Upper lobe of left lung (tissue), 4 donors: Measurements from ENCODE around the gene PTPRN2.
"Not testable (repeated sequence)": the region's sequence is repeated elsewhere in the genome, so short reads cannot be mapped to it uniquely, and the experiment has no call there.

Experiments used
- EP300 ChIP-seq, 4 donors: sonication (generic); formaldehyde crosslinking; IDR thresholded peaks; one replicate each; pipeline ENCODE4 v1.5.1; 2017; ENCODE audit warnings: antibody characterized with exemption in 4 of 4, control low read depth in 2 of 4
- POLR2A ChIP-seq, 4 donors: fragments of 450-650 bp; IDR thresholded peaks; one replicate each; pipeline ENCODE4 v1.5.1; 2016 to 2017; ENCODE audit warnings: antibody characterized with exemption in 4 of 4, mild to moderate bottlenecking in 2 of 4
- POLR2AphosphoS5 ChIP-seq, 2 donors: sonication (generic); formaldehyde crosslinking; IDR thresholded peaks; one replicate each; pipeline ENCODE4 v1.5.1; 2017; ENCODE audit warnings: antibody characterized with exemption in 2 of 2
- TF ChIP-seq, protein P1 (sequence below), 6 experiments: fragments of 450-650 bp in 4 of 6; fragments of 200-600 bp in 2 of 6; sonication (generic) in 2 of 6; IDR thresholded peaks; one replicate each; pipeline ENCODE4 v1.5.1; 2016 to 2019; ENCODE audit warnings: antibody characterized with exemption in 6 of 6

DNA sequence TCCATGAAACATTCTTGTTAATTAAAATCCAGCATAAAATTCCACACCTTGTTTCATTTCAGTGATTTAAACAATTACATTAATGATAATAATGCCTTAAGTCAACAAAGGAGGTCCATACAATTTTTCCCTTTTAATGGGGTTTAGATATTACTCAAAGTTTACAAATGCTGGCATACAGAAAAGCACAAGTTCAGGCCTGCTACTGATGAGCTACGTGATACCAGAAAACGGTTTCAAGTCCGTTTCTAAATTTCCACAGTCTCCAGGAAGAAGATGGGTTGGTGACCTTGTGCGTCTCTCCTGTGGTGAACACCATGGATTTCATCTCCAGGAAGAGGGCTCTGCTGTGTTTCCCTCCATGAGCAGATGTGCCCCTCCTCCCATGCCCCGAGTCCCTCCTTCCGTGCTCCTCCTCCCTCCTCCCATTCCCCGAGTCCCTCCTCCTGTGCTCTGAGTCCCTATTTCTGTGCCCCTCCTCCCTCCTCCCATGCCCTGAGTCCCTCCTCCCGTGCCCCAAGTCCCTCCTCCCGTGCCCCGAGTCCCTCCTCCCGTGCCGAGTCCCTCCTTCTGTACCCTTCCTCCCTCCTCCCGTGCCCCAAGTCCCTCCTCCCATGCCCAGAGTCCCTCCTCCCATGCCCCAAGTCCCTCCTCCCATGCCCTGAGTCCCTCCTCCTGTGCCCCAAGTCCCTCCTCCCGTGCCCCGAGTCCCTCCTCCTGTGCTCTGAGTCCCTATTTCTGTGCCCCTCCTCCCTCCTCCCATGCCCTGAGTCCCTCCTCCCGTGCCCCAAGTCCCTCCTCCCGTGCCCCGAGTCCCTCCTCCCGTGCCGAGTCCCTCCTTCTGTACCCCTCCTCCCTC lies 201.9 kb downstream of the PTPRN2 start:
- not testable (repeated sequence) for TF ChIP-seq POLR2AphosphoS5, EP300, POLR2A (IDR thresholded peaks at IDR 0.05)
- TF ChIP-seq, protein P1, sequence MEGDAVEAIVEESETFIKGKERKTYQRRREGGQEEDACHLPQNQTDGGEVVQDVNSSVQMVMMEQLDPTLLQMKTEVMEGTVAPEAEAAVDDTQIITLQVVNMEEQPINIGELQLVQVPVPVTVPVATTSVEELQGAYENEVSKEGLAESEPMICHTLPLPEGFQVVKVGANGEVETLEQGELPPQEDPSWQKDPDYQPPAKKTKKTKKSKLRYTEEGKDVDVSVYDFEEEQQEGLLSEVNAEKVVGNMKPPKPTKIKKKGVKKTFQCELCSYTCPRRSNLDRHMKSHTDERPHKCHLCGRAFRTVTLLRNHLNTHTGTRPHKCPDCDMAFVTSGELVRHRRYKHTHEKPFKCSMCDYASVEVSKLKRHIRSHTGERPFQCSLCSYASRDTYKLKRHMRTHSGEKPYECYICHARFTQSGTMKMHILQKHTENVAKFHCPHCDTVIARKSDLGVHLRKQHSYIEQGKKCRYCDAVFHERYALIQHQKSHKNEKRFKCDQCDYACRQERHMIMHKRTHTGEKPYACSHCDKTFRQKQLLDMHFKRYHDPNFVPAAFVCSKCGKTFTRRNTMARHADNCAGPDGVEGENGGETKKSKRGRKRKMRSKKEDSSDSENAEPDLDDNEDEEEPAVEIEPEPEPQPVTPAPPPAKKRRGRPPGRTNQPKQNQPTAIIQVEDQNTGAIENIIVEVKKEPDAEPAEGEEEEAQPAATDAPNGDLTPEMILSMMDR (IDR thresholded peaks at IDR 0.05), result not testable (repeated sequence)
